OCI-LY7 (cell line): ENCODE measurements around the gene ZYX.

ENCODE experiments used
- EZH2phosphoT487 ChIP-seq: fragments of 200-600 bp; sonication (generic); IDR thresholded peaks from 2 replicates; pipeline ENCODE4 v1.6.1; 2018; ENCODE audit warnings: low read depth, borderline replicate concordance, mild to moderate bottlenecking, mixed run types, antibody characterized with exemption, low read length, moderate library complexity, mixed read lengths
- TF ChIP-seq, protein P1 (sequence below): fragments of 200-600 bp; sonication (generic); conservative IDR thresholded peaks from 2 replicates; pipeline ENCODE4 v1.5.1; 2014; ENCODE audit warnings: mild to moderate bottlenecking, antibody characterized with exemption, low read length, moderate library complexity, mixed read lengths

DNA sequence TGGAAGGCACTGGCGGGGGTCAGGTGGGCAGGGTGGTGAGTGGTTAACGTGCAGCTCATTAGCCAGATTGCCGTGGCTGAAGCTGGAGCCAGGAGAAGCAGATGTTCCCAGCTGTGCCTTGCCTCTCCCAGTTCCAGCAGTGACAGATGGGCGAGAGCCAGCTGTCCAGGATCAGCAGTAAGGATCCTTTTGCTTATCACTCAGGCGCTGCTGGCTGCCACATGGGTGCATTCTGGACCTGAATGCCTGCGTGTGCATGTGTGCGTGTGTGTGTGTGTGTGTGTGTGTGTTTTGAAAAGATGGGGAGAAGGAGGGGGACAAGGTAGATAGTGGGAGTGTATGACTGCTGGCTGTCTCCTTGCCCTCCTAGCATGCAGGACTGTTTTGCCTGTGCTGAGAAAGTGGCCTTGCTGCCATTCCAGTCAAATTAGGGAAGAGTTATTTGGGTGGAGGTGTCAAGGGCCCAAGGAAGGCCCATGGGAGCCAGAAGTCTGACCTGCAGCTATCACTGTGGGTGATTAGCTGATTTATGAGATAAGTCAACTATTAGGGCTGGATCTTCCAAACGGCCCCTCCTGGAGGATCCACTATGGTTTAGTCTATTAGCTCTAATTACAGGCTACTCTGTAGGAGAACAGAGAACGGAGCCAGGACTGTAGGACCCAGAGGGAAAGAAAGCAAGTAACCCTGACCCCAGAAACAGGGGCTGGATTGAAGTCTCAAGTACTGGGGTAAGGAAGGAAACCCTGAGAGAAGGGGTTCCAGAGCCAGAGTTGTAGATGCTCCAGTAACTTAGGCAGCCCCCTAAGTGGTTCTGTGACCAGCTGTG lies 24.2 kb downstream of the ZYX start:
- TF ChIP-seq, protein P1, sequence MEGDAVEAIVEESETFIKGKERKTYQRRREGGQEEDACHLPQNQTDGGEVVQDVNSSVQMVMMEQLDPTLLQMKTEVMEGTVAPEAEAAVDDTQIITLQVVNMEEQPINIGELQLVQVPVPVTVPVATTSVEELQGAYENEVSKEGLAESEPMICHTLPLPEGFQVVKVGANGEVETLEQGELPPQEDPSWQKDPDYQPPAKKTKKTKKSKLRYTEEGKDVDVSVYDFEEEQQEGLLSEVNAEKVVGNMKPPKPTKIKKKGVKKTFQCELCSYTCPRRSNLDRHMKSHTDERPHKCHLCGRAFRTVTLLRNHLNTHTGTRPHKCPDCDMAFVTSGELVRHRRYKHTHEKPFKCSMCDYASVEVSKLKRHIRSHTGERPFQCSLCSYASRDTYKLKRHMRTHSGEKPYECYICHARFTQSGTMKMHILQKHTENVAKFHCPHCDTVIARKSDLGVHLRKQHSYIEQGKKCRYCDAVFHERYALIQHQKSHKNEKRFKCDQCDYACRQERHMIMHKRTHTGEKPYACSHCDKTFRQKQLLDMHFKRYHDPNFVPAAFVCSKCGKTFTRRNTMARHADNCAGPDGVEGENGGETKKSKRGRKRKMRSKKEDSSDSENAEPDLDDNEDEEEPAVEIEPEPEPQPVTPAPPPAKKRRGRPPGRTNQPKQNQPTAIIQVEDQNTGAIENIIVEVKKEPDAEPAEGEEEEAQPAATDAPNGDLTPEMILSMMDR, result no peak
- no peak for TF ChIP-seq EZH2phosphoT487
